GM19328 (cell line): Measurements from ENCODE around the gene GUCY1A2.

Experiments used
- ATAC-seq: cut with Tn5 transposase; IDR thresholded peaks from one replicate; pipeline ENCODE4 v1.9.1; 2021; ENCODE audit warnings: mild to moderate bottlenecking, moderate library complexity; ENCODE audit not compliant: unreplicated experiment

The GUCY1A2 gene

DNA sequence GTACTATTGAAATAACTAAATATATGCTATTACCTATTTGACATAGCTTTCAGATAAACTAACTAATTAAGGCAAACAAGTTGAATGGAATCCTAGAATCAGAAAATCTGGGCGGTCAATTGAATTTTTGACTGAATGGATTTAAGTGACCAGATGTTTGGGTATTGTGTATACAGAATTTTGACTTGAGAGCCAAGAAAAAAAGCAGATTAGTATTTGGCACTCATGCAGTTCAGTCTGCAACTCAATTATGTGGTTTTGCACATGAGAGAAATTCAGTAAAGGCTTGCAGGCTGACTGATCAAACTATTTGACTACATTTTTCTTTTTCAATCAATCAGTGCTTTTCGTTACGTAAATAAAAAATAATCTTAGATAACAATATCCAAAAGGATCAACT lies 254.8 kb downstream of the GUCY1A2 start:
- ATAC-seq = no peak

DNA sequence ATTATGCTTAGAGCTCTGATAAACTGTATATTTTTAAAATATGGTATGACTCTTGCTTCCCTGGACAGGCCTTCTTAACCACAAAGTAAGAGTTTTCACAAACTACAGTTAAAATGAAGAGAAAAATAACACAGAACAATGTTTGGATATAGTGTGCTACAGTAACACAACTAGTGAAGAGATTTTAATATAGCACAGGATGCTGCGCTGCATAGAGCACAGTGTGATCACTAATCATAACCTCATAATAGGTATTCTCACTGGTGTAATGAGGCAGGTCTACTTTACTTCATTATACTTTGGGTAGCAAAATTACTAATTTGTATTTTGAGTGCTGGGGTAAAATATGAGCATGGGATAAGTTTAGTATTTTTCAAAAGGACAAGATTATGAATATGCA lies 256.5 kb downstream of the GUCY1A2 start:
- no peak for ATAC-seq

DNA sequence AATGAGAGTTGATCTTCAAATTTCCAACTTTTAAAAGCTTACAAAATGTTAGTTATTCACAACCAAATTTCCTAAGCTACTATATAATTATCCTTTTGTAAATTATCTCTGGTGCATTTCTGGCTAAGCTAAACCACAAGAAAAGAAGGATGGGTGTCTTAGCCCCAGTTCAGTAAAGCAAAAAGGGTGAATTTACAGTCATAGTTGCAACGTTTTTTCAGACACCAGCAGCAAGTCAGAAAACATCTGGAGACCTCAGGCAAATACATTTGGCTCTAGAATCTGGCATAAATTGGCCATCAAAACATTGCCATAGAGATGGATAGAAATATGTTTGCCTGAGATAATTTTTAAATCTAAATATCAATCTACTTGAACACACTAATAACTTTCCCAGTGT lies 257.0 kb downstream of the GUCY1A2 start:
- ATAC-seq = no peak

DNA sequence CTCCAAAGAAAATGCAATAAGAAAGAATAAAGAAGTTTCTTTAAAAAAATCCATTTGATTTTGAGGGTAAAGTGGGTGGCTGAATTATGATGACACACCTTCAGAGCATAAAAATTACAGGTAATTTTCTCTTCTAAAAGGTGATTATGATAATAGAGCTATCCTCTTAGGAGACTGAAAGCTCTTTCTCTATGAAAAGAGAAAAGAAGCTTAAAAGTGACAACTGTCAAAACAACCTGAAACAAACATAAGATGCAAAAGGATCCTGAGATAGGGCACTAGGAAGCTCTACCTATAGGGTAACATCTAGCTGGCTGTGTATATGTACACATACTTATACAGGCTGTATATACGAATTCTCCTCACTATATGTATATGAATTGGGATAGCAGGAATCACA lies 270.2 kb downstream of the GUCY1A2 start:
- no peak for ATAC-seq

DNA sequence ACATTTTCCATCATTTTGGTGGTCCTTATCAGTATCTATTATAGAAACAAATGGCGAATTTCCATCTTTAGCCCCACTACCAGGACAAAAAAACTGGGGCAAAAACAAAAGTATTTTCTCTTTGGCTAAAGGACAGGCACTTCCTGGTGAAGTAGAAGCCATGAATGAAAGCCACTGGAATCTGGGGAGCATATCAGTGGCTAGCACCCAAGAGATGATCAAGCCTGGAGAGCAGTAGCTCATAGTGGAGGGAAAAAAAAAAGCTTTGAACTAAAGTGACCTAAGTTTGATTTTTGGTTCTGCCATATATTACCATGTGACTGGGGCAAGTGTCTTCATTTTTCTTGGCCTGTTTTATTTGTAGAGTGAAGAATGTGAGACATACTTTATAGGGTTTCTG lies 272.3 kb downstream of the GUCY1A2 start:
- ATAC-seq = no peak

DNA sequence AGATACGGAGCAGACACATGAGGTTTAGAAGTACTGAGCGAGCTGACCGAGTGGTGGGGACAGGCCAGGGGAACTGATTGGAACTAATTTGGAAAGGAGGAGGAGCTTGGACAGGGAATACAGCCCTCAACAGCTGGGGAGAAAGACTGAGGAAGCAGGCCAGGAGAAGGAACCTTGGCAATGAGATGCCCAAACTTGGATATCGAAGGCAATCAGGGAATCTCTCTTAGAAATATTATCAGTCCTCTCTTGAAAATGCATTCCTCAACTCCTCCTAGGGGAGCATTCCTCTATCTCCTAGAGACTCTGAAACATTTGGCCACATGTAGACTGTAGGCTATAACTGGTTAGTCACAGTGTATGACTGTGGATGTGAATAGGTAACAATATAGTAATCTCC lies 284.6 kb downstream of the GUCY1A2 start:
- ATAC-seq = no peak

DNA sequence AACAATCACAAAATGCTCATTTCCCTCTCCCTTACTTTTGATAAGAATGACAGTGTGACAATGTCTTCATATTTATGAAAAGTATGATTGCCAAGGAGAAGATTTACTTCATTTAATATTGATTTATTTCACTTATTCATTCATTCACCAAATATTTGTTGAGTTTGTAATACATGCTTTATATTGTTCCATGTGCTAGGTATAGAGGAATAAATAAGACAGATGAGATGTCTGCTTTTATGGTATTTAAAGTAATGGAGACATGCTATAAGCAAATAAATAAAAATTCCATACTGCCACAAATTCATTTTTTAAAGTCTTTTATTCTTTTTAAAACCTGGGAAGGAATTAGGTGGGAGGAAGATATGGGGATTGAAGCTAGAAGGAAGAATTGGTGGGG lies 289.4 kb downstream of the GUCY1A2 start:
- ATAC-seq = no peak

DNA sequence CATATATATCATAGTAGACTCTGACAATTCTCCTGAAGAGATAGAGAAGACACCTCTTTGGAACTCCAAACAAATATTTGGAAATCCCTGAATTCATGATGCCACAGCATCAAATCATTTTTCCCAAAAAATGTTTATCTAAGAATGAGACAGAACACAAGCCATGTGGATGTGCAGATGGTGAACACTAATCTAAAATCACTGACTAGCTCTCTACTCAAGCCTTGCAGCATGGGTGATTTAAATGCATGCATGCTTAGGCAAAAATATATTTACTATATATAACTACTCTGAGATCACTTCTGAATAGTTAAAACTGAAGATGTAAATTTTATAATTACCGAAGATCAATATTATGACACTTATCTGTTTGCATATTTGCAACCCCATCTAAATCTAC lies 289.9 kb downstream of the GUCY1A2 start:
- no peak for ATAC-seq

DNA sequence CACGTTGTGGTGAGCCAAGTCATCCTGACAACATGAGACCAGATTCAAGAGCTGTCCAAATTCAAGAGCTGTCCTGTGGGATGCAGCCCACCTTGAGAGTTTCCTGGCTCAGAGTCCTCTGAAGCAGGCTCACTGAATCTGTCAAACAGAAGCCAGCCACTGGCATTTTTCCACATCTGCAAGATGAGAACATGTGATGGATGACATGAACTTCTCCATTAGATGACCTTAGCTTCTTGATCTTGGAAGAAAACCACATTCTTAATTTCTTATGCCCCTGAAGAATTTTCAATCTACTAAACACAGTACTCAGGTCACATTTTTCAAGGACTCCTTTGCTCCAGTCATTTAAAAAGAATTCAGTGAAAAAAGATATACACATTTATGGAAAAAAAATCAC lies 291.0 kb downstream of the GUCY1A2 start:
- no peak for ATAC-seq

DNA sequence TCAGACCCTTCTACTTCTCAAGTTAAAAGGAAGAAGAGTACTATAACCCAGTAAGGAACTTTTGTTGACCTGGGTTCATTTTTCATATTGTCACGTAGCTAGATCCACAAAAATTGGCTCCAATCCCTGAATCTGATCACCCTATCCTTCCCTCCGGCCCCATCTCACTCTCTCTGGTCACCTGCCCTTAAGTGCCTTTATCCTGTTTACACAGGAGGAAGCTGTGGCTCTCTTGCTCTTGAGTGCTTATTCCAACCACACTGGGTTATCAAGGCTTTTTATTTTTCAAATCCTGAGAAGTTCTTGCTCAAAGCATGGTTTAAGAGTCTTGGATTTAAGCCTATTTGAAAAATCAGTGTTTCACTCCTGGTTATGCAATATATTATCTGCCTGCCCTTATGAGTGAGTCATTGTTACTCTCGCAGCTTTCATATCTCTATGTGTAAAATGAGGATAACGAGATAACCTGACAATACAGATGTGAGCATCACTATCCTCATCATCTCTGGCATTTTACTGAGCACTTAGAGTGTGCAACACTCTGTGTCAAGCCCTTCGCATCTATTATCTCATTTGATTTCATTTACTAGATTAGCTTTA lies 293.9 kb downstream of the GUCY1A2 start:
- no peak for ATAC-seq

DNA sequence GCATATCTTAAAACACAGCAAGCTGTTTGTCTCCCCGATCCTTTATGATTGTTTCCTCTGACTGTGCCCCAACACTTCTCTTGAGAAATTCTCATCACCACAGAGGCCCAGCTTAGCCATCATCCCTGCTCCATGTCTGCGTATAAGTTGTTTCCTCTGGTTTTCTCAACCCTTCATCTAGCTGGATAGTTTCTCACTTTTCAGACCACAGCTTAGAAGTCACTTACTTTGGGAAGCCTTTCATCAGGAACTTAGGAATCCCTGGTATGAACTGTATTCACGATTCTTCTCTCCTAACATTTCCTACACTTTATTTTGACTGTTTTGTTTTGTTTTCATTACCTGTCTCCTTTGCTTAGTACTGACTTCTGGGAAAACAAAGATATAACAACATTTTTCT lies 295.2 kb downstream of the GUCY1A2 start:
- ATAC-seq = no peak

DNA sequence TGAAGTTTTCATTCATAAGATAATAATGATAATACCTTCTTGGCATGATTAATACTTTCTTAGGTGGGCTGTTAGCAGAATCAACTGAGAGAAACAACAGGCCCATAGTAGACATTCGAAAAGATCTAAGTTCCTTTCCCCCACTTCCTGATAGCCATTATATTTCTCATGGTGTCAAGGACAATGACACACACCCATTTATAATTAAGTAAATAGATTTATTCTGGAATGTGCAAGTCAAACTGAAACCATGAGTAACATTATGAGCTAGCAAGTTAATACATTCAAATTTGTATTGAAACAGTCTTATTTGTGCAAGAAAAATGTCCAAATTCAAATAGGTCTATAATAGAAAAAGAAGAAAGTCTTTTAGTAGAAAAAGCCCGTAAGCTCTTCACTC lies 301.1 kb downstream of the GUCY1A2 start:
- ATAC-seq = no peak

DNA sequence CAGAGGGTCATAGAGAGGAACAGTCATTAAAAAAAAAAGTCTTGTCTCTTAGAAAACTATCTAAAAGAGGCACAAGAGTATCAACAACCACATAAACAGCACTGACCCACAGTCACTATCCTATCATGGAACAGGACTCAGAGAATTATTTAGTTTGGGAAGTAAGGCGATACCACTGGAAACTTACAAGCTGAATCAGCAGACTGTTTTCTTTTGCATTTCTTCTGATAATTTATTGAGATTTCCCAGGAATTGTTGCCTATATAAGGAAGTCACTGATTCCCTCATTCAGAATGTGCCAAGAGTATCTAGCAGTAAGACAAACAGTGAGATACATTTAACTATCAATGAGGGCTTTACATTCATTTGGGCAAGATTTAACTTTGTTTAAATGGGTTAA lies 304.1 kb downstream of the GUCY1A2 start:
- ATAC-seq = no peak

DNA sequence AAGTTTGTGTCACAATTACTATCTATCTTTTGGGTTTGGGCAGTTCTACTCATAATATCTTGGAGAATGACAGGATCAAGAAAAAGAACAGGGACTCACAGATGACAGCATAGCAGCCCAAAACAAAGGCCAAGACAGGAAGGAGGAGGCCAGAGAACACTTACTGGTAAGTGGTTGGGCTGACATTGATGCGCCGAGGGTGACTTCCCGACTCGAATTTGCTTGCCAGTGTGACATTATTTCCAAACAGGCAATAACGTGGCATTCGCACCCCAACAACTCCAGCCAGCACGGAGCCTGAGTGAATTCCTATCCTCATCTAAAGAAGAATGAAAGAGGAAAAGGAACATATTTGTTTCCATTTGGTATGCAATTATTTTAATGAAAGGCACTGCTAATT lies 309.9 kb downstream of the GUCY1A2 start:
- no peak for ATAC-seq

DNA sequence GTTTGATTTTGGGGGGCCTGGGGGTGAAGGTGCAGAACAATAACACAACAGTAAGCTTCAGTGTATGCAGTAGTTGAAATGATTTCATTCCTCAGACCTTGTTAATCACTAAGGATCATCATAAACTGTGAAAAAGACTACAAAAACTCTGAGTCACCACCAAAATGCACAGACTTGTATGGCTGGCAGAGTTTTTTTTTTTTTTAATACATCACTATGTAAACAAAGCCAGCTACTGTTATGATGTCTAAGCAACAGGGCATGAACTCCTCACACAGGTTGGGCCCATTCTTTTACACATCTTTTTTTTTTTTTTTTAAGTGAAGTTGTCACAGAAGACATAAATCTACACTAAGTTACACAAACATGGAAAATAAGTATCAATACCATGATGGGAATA lies 311.9 kb downstream of the GUCY1A2 start:
- no peak for ATAC-seq

DNA sequence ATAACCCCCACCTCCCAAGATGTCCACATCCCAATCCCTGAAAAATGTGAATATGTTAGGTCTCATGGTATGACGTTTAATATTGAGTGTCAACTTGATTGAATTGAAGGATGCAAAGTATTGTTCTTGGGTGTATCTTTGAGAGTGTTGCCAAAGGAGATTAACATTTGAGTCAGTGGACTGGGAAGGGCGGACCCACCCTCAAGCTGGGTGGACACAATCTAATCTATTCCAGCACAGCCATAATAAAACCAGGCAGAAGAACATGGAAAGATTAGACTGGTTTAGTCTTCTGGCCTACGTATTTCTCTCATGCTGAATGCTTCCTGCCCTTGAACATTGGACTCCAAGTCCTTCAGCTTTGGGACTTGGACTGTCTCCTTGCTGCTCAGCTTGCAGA lies 315.5 kb downstream of the GUCY1A2 start:
- no peak for ATAC-seq

DNA sequence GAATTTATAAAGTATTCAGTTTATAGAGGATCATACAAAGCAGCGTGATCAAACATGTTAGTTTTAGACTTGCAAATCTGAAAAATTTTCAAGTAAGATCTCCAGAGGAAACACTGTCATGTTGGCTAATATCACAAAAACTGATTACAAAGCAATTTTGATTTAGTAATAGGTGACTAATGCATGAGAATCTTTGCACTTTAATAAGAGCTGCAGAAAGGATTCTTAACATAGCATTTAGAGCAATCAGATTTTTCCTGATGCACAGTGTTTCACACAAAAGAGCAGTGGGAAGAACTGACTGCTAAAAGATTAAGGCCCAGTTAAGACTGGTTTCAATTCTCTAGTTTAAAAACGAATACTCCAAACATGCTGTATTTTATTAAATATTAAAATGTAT lies 321.2 kb downstream of the GUCY1A2 start:
- ATAC-seq = no peak

DNA sequence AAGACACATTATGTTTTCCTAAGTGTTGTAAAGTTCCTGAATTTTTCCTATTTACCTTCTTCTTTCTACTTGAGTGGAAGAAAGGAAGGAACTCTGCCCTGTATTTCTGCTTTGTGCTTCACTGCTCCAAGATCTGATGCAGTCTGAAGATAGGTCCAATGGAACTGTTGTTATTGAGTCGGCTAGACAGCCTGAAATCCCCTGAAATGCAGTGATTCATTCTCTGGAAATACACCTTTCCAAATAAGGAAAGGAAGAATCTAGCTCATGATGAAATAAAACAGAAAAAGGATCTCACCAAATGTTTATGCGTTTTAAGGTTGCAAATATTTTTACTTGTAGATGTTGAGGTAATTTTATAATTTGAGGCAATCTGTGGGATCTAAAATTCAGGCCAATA lies 322.8 kb downstream of the GUCY1A2 start:
- no peak for ATAC-seq

DNA sequence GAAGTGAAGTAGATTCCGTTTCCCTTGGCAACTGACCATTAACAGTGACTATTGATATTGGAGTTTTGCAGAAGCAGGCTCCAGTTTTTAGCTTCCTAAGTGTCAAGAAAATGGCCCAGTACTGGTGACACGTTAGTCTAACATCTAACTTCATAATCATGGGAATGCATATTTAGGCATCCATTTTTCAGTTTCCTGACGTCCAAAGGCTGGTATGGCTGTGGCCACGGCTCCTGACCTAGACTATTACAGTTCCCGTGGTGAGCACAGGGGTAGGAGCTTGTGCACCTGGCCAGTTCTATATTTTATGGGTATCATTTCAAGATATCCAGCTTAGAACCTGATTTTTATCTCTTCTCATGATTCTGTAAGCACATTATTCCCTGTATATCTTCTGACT lies 323.8 kb downstream of the GUCY1A2 start:
- no peak for ATAC-seq

DNA sequence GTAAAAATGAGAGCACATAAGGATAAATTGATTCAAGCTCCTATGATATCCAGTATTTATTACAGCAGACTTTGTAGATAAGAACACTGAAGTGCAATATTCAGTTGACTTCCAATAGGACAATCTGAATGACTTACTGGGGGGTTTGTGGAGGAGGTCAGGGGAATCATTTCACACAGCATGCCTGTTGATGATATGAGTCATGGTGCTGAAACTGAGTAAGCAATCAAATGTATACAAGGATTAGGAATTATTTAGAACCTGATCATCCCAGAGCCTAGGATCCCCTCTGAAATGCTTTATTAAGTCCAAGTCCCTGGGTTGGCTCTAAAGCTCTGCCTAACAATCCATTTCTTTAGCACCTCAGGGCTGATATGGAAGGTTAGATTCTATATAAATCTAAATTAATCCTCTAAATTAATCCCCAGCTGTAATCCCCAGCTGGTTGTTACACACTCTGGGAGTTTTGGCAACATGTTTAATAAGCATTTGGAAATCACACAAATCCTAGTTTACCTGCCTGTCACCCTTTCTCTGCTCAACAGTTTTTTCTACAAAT lies 326.4 kb downstream of the GUCY1A2 start:
- no peak for ATAC-seq

DNA sequence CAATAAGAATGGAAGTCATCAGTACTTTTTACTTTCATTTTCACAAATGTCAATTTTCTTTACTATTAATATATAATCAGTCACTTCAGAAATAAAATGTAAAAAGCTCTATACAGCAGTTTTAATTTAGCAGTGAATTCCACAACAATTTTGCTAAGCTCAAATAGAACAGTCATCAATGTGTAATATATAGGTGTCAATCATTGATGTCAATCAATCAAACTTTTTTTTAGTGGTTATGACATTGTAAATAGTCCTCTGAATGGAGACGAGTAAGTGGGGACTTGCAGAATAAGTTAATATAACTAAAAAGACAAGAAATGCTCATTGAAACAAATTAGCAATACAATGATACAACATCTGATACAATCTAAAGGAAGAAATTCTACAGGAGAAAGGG lies 327.4 kb downstream of the GUCY1A2 start:
- no peak for ATAC-seq

DNA sequence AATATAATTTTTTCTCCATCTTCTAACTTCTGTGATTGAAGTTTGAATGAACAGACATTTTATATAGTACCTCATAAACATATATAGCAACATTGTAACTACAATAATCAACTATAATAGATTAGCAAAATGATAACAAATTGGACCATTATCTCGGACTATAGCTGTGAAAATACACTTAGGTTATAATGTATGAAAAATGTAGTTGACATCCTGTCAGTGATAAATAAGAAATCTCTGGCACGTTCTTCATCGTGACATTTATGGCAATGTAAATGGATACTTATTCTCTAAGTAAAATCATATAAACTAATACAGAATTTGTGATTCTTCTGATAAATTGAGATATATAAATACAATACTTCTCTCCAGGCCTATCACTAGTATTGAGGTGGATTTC lies 333.3 kb downstream of the GUCY1A2 start:
- ATAC-seq = no peak

DNA sequence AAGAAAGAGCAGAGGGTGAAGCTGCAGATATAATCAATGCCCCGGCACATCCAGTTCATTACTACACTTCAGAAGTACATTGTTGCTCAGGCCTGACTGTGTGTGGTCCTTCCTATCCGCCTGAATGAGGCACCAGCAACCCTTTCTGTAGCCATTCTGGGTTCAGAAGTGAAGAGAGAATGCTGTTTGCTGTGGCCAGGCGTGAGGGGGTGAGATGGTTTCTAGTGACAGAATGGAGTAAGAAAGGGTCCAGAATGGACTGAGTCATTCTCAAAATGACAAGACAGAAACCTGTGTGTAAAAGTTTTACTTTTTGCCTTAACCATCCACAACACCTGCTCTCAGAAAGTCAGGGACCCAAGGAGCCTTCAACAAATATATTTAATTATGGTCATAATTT lies 334.8 kb downstream of the GUCY1A2 start:
- ATAC-seq = no peak
